B cell (primary cell): Measurements from ENCODE around the gene CD53. TPM values are rescaled to one million over a fixed set of nuclear protein-coding genes. Genes with fewer than 3 reads are reported as not detected.

Experiments used
- ATAC-seq: fragments of 200-7000 bp; cut with Tn5 transposase; one replicate; pipeline ENCODE4 v1.10.0; 2021; ENCODE audit warnings: low read depth, mild to moderate bottlenecking, moderate number of reproducible peaks, moderate library complexity
- CTCF ChIA-PET: fragments of 350-600 bp; sonication (Branson Sonifier 250); formaldehyde crosslinking; loops from one replicate; lab custom pipeline; 2021; ENCODE audit warnings: antibody characterized with exemption, inconsistent platforms; lab: Charles Lee
- POLR2A ChIA-PET: fragments of 350-600 bp; sonication (Branson Sonifier 250); formaldehyde crosslinking; loops from one replicate; lab custom pipeline; 2021; ENCODE audit warnings: antibody characterized with exemption; lab: Charles Lee
- DNase-seq: peaks from one replicate; pipeline ENCODE4 v3.0.0; 2013
- H2AFZ ChIP-seq: 2 replicates; pipeline ENCODE4 v1.6.1; 2012; ENCODE audit warnings: mild to moderate bottlenecking, low read depth, low read length; ENCODE audit not compliant: insufficient read depth, poor library complexity, severe bottlenecking
- H3K27ac ChIP-seq, 2 donors: 1 replicate in 1 of 2; 2 replicates in 1 of 2; pipeline ENCODE4 v1.5.1; 2012 to 2013; ENCODE audit warnings: low read length in 2 of 2, mild to moderate bottlenecking in 2 of 2, moderate library complexity in 1 of 2
- H3K27me3 ChIP-seq, 4 experiments: fragments of 200-600 bp in 1 of 4; sonication (generic) in 1 of 4; replicated peaks in 1 of 4; 1 replicate in 2 of 4; 2 replicates in 2 of 4; pipeline versions ENCODE4 v1.6.1 to v1.7.0; 2013 to 2016; ENCODE audit warnings: low read length in 3 of 4, mild to moderate bottlenecking in 2 of 4, mixed read lengths in 1 of 4, moderate library complexity in 1 of 4; ENCODE audit not compliant: insufficient read depth in 4 of 4, control insufficient read depth in 3 of 4; ENCODE audit errors: control extremely low read depth in 1 of 4
- H3K36me3 ChIP-seq, 2 experiments: replicated peaks in 1 of 2; 1 replicate in 1 of 2; 2 replicates in 1 of 2; pipeline versions ENCODE4 v1.6.1 to v1.7.1; 2013; ENCODE audit warnings: low read length in 1 of 2; ENCODE audit not compliant: insufficient read depth in 2 of 2, control insufficient read depth in 1 of 2; ENCODE audit errors: control extremely low read depth in 1 of 2, extremely low read depth in 1 of 2
- H3K4me1 ChIP-seq, 2 donors: fragments of 200-600 bp in 1 of 2; sonication (generic) in 1 of 2; 1 replicate in 1 of 2; 2 replicates in 1 of 2; pipeline versions ENCODE4 v1.5.1 to v1.6.1; 2013 to 2017; ENCODE audit warnings: low read length in 2 of 2; ENCODE audit not compliant: control insufficient read depth in 2 of 2, insufficient read depth in 2 of 2
- H3K4me2 ChIP-seq: replicated peaks from 2 replicates; pipeline ENCODE3; 2012; ENCODE audit warnings: mild to moderate bottlenecking, low read depth, low read length; ENCODE audit not compliant: poor library complexity, severe bottlenecking
- H3K4me3 ChIP-seq, 5 experiments: fragments of 200-600 bp in 1 of 5; sonication (generic) in 1 of 5; 1 replicate in 3 of 5; 2 replicates in 2 of 5; pipeline versions ENCODE4 v1.5.1 to v1.7.0; 2011 to 2016; ENCODE audit warnings: low read length in 4 of 5, mild to moderate bottlenecking in 4 of 5, low read depth in 2 of 5, control low read depth in 1 of 5, moderate library complexity in 1 of 5; ENCODE audit not compliant: insufficient read depth in 1 of 5; ENCODE audit errors: control extremely low read depth in 1 of 5, extremely low read depth in 1 of 5
- H3K79me2 ChIP-seq: fragments of 200-600 bp; sonication (generic); one replicate; pipeline ENCODE4 v1.6.0; 2016; ENCODE audit warnings: low read length; ENCODE audit not compliant: control insufficient read depth, insufficient read depth
- H3K9ac ChIP-seq: fragments of 200-600 bp; sonication (generic); 2 replicates; pipeline ENCODE4 v1.6.1; 2017; ENCODE audit warnings: mild to moderate bottlenecking, low read length, moderate library complexity
- H3K9me3 ChIP-seq, 3 donors: one replicate each; pipeline versions ENCODE4 v1.6.1 to v1.7.1; 2013; ENCODE audit warnings: low read length in 2 of 3; ENCODE audit not compliant: control insufficient read depth in 2 of 3, insufficient read depth in 1 of 3; ENCODE audit errors: control extremely low read depth in 1 of 3
- H4K20me1 ChIP-seq: 2 replicates; pipeline ENCODE4 v1.6.0; 2012; ENCODE audit warnings: mild to moderate bottlenecking, low read length; ENCODE audit not compliant: insufficient read depth, control insufficient read depth, poor library complexity, severe bottlenecking
- H3K27ac Mint-ChIP-seq: one replicate; pipeline ENCODE4 v1.8.0; 2021; ENCODE audit warnings: mixed read lengths
- H3K27me3 Mint-ChIP-seq: one replicate; pipeline ENCODE4 v1.8.0; 2021; ENCODE audit warnings: mixed read lengths
- H3K4me1 Mint-ChIP-seq: one replicate; pipeline ENCODE4 v1.8.0; 2021; ENCODE audit warnings: mixed read lengths
- H3K4me3 Mint-ChIP-seq: one replicate; pipeline ENCODE4 v1.8.0; 2021; ENCODE audit warnings: mixed read lengths
- H3K9me3 Mint-ChIP-seq: one replicate; pipeline ENCODE4 v1.8.0; 2022; ENCODE audit warnings: mixed read lengths; ENCODE audit not compliant: insufficient read depth
- CTCF ChIP-seq: fragments of 200-600 bp; IDR thresholded peaks from one replicate; pipeline ENCODE4 v1.8.0; 2022; ENCODE audit warnings: antibody characterized with exemption, mild to moderate bottlenecking
- EZH2 ChIP-seq: IDR thresholded peaks from 2 replicates; pipeline ENCODE4 v1.6.1; 2012; ENCODE audit warnings: borderline replicate concordance, low read depth, mild to moderate bottlenecking, moderate library complexity, low read length; ENCODE audit not compliant: insufficient read depth, poor library complexity, severe bottlenecking
- WGBS: methylation state at CpG from one replicate; pipeline ENCODE4 v1.1.5; 2013; ENCODE audit warnings: missing lambda C conversion rate; ENCODE audit not compliant: insufficient coverage; 5-methylcytosine and 5-hydroxymethylcytosine counted together
- intact Hi-C: fragments of 100-400 bp; cut with micrococcal nuclease; formaldehyde crosslinking; loops from one replicate; pipeline ENCODE4 v1.10.0; 2022
- polyA minus RNA-seq: library from RNA; depleted of rRNA, polyadenylated mRNA; stranded (reverse); fragments of >200 nt; gene quantifications from 2 replicates; pipeline ENCODE4 v1.2.3, GENCODE V29; 2012
- polyA plus RNA-seq: library from polyadenylated mRNA; depleted of rRNA; stranded (reverse); fragments of >200 nt; gene quantifications from 2 replicates; pipeline ENCODE4 v1.2.3, GENCODE V29; 2012
- total RNA-seq, 2 donors: library from RNA; stranded (reverse); fragments of 120-200 nt in 1 of 2; gene quantifications; 1 replicate in 1 of 2; 2 replicates in 1 of 2; pipeline versions ENCODE4 v1.2.3 to v1.2.4, GENCODE V29; 2013 to 2022

CD53 gene
- total RNA-seq (490 and 495 TPM in 2 replicates), polyA plus RNA-seq (781 and 1,010 TPM in 2 replicates), polyA minus RNA-seq (593 and 622 TPM in 2 replicates)
- 856 TPM for total RNA-seq (2013)

- TF ChIP-seq CTCF, result no peak
- no peak for TF ChIP-seq EZH2
- CTCF ChIA-PET, result interaction anchor here (0.7 to 5.5 kb wide), 13 partner anchors 9 to 254 kb away, joined by 3 to 56 read pairs (median 8); no protein-coding TSS in a partner anchor
- H3K4me1 ChIP-seq, result peaks cover 60% of the 10 kb centered on the region in 2 donors
- intact Hi-C loops, result loop anchor here (1.0 to 10.0 kb wide), 12 partner anchors 7 to 742 kb away; partner anchors contain the start of genes KCNA3, LRIF1, RAP1A and RBM15
- WGBS, result 0% methylated on average over 4 of the region's 11 CpGs
- peak within 1 kb of the TSS; percentile 73 to 100 (median 97) for H3K4me3 ChIP-seq
- peak; percentile 92 for DNase-seq
- no peaks in the 10 kb centered on the region for H3K9me3 ChIP-seq
- H3K4me2 ChIP-seq, result peak within 1 kb of the TSS; percentile 78
- H4K20me1 ChIP-seq, result peaks cover 46% of the 10 kb centered on the region
- H3K4me1 Mint-ChIP-seq, result peaks cover 70% of the 10 kb centered on the region
- H3K9me3 Mint-ChIP-seq, result no peaks in the 10 kb centered on the region
- H2AFZ ChIP-seq, result peak within 1 kb of the TSS; percentile 53
- peak within 1 kb of the TSS; percentile 99 for H3K27ac Mint-ChIP-seq
- POLR2A ChIA-PET, result interaction anchor here (0.6 to 2.5 kb wide), 7 partner anchors 11 to 1773 kb away, joined by 3 to 21 read pairs (median 3); partner anchors contain the start of gene LRIF1
- H3K27me3 ChIP-seq, result no peaks in the 10 kb centered on the region
- H3K9ac ChIP-seq, result peak within 1 kb of the TSS; percentile 99
- peaks cover 90% of the 10 kb centered on the region for H3K79me2 ChIP-seq
- no peaks in the 10 kb centered on the region for H3K27me3 Mint-ChIP-seq
- peak; percentile 66 for ATAC-seq
- peak within 1 kb of the TSS; percentile 99 for H3K4me3 Mint-ChIP-seq
- peaks cover 0 to 49% of the 10 kb centered on the region in 2 experiments for H3K36me3 ChIP-seq
- H3K27ac ChIP-seq, result peak within 1 kb of the TSS; percentile 96 to 99
Measured at GRCh38 chr1:110872745-110873720, at the start of gene CD53. CD53 (plus strand) TSS chr1:110873148; CDS start chr1:110891409, 18,261 bp downstream.
